ENCODE measurements around the gene SCAMP5.

The SCAMP5 gene, protein sequence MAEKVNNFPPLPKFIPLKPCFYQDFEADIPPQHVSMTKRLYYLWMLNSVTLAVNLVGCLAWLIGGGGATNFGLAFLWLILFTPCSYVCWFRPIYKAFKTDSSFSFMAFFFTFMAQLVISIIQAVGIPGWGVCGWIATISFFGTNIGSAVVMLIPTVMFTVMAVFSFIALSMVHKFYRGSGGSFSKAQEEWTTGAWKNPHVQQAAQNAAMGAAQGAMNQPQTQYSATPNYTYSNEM

DNA sequence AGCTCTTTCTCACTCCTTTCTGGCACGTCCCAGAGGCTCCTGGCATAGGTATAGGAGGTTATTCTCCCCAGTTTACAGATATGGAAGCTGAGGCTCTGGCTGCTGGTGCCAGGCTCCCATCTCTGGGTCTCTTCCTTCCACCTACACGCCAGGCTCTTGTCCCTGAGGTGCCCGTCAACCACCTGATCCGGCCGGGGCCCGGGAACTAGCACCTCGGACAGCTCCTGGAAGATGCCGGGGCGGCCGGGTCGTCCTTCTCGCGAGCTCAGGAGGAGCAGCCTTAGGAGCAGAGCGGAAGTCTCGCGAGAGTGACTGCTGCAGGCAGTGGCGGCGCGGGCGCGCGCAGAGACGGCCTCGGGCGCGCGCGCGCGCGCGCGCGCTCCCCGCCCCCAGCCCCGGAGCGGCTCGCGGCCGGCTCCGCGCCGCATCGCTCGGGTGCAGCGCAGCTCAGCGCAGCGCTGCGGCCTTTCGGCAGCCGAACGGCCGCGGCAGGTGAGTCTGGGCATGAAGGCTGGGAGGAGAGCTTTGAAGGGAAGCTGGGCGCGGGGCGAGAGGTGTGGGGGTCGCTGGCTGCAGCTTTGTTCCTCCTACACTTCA lies at the start of gene SCAMP5:
Gene SCAMP5 (plus strand): TSS at position 382 of the 597 bp plus-strand sequence. CDS start 16,277 bp downstream, outside the sequence.
- peak; percentile 84 for DNase-seq (ENCODE audit: low read depth)

DNA sequence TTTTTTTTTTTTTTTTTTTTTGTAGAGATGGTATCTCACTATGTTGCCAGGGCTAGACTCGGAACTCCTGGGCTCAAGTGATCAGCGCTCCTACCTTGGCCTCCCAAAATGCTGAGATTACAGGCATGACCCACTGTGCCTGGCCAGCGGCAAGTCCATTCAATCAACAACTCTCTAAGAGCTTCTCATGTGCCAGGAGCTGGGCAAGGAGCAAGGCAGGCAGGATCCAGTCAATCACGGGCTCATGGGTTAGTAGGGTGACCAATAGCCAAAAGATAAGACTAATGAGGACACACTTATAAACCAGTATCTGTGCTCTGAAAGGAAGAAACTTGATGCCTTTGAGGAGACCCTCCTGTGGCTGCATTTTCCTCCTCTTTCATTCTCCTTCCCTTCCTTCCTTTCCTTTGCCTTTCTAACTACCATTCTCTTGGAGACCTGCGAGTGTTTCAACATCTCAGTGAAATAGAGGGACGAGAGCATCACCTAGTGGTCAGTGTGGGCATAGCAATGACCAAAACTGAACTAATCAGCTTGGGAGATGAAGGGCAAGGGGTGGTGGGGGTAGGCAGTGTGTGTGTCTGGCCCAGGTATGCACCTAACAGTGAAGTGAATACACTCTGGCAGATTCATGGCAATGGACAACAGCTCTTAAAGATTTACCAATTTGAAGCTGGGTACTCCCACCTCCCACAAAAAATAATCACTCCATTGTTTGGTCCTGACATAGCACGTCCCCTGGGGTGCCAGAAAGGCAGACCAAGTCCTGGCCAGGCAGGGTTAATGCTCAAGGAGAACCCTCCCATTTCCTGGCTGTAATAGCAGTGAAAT lies 45.1 kb upstream of the SCAMP5 start:
- peak; percentile 61 for DNase-seq (ENCODE audit: low read depth)

DNA sequence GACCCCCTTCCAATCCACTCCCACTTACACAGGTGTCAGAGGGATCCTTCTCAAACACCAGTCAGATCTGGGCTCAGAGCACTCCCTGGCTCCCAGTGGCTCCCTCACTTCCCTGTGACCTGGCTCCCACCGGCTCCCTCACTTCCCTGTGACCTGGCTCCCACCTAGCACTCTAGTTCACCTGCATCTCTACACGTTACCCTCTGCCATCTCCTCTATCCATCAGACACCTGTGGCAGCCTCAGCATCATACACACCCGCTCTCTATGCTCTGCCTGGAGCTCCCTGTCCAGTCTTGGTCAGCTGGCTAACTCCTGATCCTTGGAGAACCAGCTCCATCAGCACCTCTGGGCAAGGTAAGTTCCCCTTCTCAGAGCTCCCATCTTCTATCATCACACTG lies 44.4 kb upstream of the SCAMP5 start:
- no peak for DNase-seq (ENCODE audit: low read depth)

DNA sequence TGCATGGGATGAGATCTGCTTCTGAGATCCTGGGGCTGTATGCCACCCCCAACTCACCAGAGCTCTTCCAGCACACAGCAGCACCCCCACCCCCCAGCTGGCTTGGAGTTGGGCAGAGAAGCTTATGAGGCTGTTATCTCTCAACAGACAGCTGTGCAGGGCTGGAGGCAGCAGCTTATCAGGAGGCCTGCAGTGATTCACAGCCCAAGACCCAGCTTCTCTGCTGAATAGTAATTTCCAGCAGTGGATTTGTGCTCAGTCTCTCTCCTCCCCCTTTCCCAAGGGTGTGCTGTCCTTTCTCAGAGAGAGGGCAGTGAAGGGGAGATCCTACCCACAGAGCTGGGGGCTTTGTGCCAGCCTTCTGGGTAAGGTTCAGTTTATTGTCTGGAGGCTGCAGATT lies 40.8 kb upstream of the SCAMP5 start:
- no peak for DNase-seq (ENCODE audit: low read depth)

DNA sequence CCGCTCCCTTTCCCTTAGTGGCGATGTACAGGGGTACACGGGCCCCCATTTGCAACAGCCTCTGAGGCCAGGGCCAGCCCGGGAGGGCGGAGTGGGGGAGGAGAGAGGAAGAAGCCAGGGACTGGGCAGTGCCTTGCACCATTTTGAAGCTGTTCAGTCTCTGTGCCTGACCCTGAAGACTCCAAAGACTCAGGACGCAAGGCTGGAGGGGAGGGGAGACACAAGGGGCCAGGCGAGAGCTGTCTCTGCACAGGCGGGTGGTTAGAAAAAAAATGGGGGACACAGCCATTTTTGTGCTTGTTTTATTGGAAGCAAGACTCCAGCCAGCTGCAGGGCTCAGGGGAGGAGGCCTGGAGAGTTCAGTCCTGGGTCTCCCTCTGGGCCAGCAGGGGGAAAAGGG lies 40.3 kb upstream of the SCAMP5 start:
- DNase-seq (ENCODE audit: low read depth), result no peak

DNA sequence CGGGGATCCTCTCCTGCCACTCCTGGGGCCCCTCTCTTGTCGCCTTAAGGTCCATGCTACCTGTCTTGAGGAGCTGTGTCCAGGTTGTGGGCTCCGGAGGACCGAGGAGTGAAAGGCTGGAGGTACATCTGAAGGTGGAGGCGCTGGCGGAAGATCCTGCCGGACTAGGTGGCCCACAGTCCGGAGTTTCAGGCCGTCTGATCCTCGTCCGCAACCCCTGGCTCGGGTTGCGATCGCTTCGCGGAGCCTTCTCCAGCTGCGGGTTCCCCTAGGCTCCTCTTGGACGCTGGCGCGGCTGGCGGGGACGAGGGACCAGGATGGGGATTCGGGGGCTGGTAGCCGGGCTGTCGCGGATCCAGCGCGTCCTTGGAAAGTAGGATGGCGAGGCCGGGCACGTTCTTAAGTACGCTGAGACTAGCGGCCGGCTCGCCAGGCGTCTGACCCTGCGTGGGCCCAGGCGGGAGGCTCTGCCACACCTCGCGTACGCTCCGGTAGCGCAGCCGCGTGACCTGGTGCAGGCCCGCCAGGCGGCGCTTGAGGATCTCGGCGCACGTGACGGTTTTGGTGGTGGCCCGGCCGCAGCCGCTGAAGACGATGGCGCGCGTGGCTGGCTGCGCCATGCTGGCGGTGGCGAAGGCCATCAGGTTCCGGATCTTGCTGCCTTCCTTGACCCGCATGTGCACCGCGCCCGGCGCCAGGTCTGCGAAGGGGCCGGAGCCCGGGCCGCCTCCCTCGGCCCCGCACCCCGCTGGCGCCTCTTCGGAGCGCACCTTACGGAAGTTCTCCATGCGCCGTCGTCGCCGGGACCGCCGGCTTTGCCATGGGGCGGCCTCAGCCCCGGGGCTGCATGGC lies 39.3 kb upstream of the SCAMP5 start:
- peak; percentile 29 for DNase-seq (ENCODE audit: low read depth)

DNA sequence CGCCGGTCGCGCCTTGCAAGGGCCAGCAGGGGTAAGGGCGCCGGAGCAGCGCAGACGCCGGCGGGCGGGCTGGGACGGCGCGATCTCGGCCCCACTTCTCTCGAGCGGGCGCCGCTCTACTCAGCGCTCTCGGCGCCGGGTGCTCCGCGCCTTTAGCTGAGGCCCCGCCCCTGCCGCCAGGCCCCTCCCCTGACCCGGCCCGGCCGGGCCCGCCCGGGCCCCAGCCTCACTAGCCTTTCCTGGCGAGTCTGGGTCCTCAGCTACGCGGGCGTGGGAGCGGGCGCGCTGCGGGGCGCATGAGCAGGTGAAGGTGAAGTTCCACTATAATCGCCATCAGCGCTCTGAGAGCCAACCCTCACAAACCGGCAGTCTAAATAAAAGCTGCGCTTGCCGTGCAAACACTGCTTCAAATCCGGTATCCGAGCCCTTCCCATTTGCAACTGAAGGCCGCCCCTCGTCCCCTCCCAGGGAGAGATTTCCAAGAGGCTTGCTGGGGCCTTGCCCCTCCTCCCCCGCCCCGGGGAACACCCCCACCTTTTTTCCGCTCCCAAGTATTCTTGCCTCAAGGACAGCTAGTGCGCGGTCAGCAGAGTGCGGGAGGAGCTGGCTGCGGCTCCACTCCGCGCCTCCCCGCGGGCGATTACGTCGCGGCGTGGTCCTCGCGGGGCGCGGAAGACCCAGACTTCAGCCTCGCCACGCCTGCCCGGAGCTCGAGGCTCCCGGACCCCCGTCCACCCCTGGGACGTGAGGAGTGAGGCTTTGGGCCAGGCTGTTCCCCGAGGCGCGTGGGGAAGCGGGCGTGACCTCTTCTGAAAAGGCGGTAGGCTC lies 38.5 kb upstream of the SCAMP5 start, which contains the start of gene RPP25:
Gene RPP25 (minus strand): TSS at position 125 of the 828 bp plus-strand sequence. CDS start 189 bp downstream, outside the sequence.
- DNase-seq (ENCODE audit: low read depth), result peak; percentile 50

DNA sequence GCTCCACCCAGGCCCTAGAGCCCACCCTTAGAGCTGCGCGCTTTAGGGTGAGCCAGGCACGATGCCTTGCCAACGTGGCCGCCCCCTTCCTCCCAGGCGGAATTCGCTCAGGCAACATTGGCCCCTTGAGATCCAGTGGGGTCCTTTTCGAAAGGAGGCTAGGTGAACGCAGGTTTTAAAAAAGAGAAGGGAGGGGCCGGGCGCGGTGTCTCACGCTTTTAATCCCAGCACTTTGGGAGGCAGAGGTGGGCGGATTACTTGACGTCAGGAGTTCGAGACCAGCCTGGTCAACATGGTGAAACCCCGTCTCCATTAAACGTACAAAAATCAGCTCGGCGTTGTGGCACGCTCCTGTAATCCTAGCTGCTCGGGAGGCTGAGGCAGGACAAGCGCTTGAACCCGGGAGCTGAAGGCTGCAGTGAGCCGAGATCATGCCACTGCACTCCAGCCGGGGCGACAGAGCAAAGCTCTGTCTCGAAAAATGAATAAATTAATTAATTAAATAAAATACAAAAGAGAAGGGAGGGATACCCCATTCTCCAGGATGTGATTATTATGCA lies 37.8 kb upstream of the SCAMP5 start:
- no peak for DNase-seq (ENCODE audit: low read depth)

DNA sequence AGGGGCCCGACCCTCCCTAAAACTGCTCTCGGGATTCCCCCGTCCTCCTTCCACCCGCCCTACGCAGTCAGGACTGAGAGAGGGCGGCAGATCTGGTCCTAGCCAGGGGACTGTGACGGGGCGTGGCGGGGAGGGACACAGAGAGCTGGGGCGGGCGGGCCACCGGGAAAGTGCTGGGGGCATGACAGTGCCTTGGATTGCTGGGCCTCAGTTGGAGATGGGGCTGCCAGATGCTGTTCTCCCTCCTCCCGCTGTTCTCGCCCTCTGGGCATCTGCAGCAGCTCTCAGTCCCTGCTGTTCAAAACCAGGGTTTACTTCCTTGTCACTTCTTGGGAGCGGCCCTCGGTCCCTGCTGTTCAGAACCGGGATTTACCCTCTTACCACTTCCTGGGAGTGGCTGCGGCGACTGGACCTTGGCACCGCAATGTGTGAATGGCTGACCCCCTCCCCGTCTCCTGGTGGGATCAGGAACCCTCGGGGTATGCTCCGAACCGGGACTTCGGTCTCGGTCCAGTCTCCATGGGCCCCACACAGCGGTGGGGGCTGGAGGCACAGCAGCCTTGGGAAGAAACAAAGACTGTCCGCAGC lies 36.9 kb upstream of the SCAMP5 start:
- no peak for DNase-seq (ENCODE audit: low read depth)

DNA sequence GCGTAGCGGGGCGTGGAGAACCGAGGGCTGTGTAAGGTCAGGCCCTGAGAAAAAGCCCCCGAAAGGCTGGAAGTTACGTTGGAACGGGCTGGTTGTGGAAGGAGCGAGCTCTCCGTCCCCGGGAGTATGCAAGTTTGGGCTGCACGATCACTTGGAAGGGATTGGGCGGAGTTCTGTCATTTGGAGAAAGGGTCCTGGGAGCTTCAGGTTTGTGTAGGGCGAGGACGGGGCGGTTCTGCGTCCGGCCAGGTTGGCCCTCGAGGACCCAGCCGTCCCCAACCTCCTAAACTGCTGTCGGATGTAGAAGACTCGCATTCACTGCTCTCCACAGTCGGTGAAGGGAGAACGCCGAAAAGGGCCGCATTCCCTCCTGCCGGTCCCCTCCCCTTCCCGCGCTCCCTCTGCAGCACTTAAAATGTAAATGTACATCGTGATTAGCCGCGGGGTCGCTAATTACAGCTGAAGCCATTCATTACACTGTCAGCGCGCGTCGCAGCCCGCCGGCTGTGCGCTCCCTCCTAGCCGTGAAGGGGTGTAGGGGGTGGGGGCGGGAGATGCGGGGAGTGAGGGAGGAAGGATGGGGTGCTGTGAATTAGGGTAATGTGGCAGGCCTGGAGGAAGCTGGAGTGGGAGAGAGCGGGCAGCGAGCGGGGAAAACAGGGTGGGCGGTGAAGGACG lies 36.3 kb upstream of the SCAMP5 start:
- no peak for DNase-seq (ENCODE audit: low read depth)

DNA sequence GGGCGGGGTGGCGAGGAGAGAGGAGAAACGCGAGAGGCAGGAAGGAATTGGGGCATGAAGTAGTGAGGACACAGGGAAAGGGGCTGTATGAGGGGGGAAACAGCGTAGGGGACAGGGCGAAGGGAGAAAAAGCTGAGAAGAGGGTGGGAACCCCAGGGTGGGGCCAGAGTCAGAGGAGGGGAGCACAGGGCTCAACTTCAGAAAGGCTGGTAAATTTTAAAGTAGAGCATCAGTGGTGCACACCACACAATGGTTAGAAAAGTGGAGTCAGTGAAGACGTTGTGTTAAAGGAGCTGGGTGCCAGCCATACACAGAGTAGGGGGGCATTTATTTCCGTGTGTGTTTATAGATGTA lies 35.8 kb upstream of the SCAMP5 start:
- DNase-seq (ENCODE audit: low read depth), result no peak

DNA sequence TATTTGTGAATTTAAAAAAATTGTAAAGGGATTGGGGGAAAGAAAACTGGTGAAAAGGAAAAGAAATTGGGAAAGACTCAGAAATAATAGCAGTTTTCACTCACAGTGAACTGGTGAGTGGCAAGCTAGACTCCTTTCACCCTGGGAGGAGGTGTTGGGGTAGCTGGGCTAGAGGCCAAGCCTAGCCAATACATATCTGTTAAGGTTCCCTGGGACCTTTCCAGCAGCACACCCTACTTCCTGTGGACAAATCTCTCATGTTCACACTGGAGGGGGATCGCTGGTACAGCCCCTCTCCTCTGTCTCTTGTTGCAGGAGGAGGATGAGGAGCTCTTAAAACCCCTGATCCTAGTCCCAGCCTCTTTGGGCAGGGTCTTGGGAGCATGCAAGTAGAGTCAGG lies 35.1 kb upstream of the SCAMP5 start:
- no peak for DNase-seq (ENCODE audit: low read depth)

DNA sequence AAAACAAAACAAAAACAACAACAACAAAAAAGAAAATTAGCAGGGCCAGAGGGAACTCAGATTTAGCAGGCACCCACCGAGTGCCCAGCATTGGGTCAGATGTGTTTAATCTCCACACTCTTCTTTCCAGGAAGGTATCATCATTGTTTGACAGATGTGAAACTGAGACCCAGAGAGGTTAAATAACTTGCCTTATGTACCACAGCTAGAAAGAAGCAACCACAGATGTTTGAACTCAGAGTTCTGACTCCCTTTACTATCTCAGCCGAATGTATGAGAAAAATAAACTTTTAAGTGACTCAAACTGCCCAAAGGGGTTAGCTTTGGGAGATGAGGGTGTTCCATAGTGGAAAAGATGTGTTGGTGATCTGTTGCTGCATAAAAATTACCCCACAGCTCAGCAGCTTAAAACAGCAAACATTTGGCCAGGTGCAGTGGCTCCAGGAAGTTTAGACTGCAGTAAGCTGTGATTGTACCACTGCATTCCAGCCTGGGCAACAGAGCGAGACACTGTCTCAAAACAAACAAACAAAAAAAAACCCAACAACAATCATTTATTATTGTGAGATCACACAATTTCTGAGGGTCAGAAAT lies 34.3 kb upstream of the SCAMP5 start:
- no peak for DNase-seq (ENCODE audit: low read depth)

DNA sequence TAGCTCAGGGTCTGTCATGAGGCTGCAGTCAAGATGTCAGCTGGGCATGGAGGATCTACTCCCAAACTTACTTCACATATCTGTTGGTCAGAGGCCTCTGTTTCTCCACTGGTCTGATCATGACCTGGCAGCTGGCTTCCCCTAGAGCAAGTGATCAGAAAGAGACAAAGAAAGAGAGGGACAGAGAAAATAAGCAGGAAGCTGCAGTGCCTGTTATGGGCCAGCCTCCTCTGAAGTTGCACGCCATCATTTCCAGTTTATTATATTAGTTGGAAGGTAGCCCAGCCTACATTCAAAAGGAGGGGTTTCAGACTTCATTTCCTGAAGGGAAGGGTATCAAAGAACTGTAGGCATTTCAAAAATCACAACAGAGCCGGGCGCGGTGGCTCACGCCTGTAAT lies 33.7 kb upstream of the SCAMP5 start:
- DNase-seq (ENCODE audit: low read depth), result no peak

DNA sequence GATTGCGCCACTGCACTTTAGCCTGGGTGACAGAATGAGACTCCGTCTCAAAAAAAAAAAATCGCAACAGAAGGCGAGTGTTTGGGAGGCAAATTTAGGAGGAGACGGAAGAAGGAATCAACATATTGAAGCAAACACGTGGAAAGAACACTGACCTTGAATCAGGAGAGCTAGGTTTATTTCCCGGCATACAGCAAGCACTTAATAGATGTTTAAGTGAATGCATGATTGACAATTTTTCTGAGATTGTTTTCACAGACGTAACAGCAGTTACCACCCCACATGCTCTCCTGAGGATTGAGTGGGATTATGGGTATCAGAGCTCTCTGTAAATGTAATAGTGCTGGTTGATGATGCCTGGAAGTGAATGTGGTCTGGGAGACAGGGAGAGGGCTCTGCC lies 33.1 kb upstream of the SCAMP5 start:
- no peak for DNase-seq (ENCODE audit: low read depth)

DNA sequence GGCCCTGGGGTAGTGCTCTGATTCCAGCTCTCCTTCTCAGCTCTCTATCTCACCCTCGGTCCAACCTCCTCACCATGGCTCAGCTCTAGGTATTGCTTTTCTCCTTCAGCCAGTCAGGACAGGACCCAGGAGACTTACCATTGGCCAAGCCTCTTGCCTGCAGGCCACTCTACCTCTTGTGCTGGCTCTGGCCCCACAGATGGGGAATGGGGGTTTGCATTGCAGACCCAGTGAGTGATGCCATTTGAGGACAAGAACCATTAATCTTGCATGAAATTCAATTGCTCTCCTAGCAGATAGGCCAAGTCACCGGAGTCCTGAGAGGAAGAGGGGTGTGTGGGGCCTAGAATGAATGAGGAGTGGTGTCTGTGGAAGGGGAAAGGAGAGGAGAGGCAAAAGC lies 32.7 kb upstream of the SCAMP5 start:
- DNase-seq (ENCODE audit: low read depth), result no peak

DNA sequence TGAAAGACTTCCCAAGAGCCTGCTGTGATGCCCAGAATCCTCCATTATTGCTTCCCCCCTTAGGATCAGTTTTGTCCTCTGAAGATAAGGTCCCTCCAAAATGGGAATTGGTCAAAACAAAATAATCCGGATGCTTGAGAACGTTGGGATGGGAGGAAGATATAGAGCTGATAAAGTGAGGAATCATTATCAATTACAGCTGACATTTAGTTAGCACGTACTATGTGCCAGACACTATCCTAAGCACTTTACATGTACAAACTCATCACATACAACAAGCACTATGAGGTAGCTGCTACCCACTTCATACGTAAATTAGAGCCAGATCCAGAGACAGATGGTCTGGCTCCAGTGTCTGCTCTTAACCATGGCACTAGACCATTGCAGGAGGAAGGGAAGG lies 32.1 kb upstream of the SCAMP5 start:
- DNase-seq (ENCODE audit: low read depth), result no peak

DNA sequence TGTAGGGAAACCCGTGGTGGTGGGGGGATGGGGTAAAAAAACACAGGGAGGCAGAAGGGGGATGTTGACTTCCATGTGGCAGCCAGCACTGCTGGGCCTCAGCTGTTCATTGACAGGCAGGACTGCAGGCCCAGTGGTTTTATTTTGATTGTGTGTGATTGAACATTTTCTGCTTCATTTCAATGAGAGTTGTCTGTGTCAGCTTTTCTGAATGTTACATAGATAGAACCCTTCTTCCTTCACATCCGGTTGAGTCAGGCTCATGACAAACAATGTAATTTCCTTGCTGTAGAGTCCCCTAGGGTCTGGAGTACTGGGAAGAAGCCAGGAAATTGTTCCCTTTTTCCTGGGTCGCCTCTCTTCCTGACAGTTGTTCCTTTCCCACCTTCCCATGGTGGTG lies 30.6 kb upstream of the SCAMP5 start:
- no peak for DNase-seq (ENCODE audit: low read depth)

DNA sequence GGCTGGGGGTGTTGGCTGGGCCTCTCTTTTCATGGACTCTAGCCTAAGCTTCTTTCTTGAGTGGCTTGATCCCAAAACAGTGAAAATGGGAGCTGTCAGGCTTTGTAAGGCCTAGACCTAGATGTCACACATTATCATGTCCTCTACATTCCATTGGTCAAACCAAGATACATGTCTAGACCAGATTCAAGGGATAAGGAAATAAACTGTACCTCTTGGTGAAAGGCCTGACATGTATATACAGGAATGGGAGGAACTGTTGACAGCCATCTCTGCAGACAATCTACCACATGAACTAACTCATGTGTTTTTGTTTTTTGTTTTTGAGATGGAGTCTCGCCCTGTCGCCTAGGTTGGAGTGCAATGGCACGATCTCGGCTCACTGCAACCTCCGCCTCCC lies 27.7 kb upstream of the SCAMP5 start:
- no peak for DNase-seq (ENCODE audit: low read depth)

DNA sequence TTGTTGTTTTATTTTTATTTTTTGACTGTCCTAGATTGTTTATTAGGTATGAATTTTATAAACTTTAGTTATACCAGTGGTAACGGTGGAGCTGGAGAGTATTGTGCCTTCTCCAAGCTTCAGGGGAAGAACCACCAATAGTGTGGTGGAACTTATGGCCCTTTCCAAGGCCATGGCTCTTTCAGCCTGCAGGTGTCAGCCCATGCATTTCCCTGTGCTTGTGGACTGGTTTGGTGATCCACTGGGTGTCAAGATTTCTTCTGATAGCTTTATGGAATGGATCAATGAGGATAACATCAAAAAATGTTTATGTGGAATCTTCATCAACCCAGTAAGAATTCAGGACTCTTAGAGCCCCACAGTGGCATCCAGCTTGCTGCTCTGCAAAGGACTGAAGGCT lies 19.2 kb upstream of the SCAMP5 start:
- no peak for DNase-seq (ENCODE audit: low read depth)
